HCT116 (cell line): ENCODE data around the gene PLSCR5. TPM values are rescaled to one million over a fixed set of nuclear protein-coding genes. Genes with fewer than 3 reads are reported as not detected.
A peak's percentile ranks its signal among the peaks of the same experiment; 100 is the strongest.

Experiments
- ATAC-seq: fragments of 200-7000 bp; cut with Tn5 transposase; 2 replicates; pipeline ENCODE4 v1.9.1; 2020; ENCODE audit warnings: mild to moderate bottlenecking, moderate library complexity
- BruUV-seq: library from RNA; stranded (reverse); fragments of 400-500 nt; replicated peaks from 2 replicates; lab custom pipeline; 2021; lab: Mats Ljungman, UMichigan
- CTCF ChIA-PET: fragments of 300-600 bp; sonication (Branson Sonifier 250); formaldehyde crosslinking; loops from one replicate; lab custom pipeline; 2021; ENCODE audit warnings: antibody characterized with exemption; lab: Charles Lee
- POLR2A ChIA-PET: fragments of 300-600, 350-600 bp; sonication (Branson Sonifier 250); formaldehyde crosslinking; loops from one replicate; lab custom pipeline; 2021; ENCODE audit warnings: antibody characterized with exemption; lab: Charles Lee
- RAD21 ChIA-PET, 2 experiments: fragments of 300-600 bp; sonication (Branson Sonifier 250); formaldehyde crosslinking; loops; one replicate each; lab custom pipeline; 2023; ENCODE audit warnings: low total read pairs in 2 of 2; ENCODE audit not compliant: uncharacterized antibody in 2 of 2, unreplicated experiment in 2 of 2, low non-redundant PET in 1 of 2; lab: Charles Lee
- DNase-seq: peaks from one replicate; pipeline ENCODE4 v3.0.0-alpha.2; 2010; ENCODE audit warnings: low read depth, low spot score
- H2AFZ ChIP-seq: fragments of 200-600 bp; shearing (Covaris generic), sonication (generic); 2 replicates; pipeline ENCODE4 v1.6.1; 2017; ENCODE audit warnings: low read depth, mixed run types, mixed read lengths, antibody characterized with exemption, low read length; ENCODE audit not compliant: poor library complexity, severe bottlenecking
- H3K27ac ChIP-seq: 2 replicates; pipeline ENCODE4 v1.5.1; 2012; ENCODE audit warnings: low read depth, low read length
- H3K27me3 ChIP-seq: fragments of 200-600 bp; sonication (generic); 2 replicates; pipeline ENCODE4 v1.6.1; 2016; ENCODE audit warnings: mixed run types, low read length, mixed read lengths; ENCODE audit not compliant: insufficient read depth
- H3K36me3 ChIP-seq, 2 experiments: fragments of 200-500 bp in 1 of 2; fragments of 200-600 bp in 1 of 2; sonication (Bioruptor generic) in 1 of 2; sonication (generic) in 1 of 2; 2 replicates each; pipeline versions ENCODE4 v1.5.1 to v1.6.1; 2014 to 2016; ENCODE audit warnings: low read length in 2 of 2, inconsistent platforms in 1 of 2, mixed read lengths in 1 of 2, mixed run types in 1 of 2; ENCODE audit not compliant: insufficient read depth in 2 of 2, control insufficient read depth in 1 of 2
- H3K4me1 ChIP-seq, 2 experiments: fragments of 200-600 bp in 1 of 2; sonication (generic) in 1 of 2; 2 replicates each; pipeline versions ENCODE4 v1.5.1 to v1.6.1; 2012 to 2017; ENCODE audit warnings: low read length in 2 of 2, inconsistent platforms in 1 of 2, mild to moderate bottlenecking in 1 of 2, mixed read lengths in 1 of 2, mixed run types in 1 of 2, moderate library complexity in 1 of 2; ENCODE audit not compliant: insufficient read depth in 2 of 2, control insufficient read depth in 1 of 2
- H3K4me2 ChIP-seq: fragments of 200-600 bp; sonication (generic); 2 replicates; pipeline ENCODE4 v1.6.1; 2017; ENCODE audit warnings: mixed run types, low read length, mixed read lengths
- H3K4me3 ChIP-seq, 2 experiments: fragments of 200-600 bp in 1 of 2; sonication (generic) in 1 of 2; replicated peaks in 1 of 2; 2 replicates each; pipeline ENCODE4 v1.5.1; 2011 to 2016; ENCODE audit warnings: low read length in 2 of 2, control low read depth in 1 of 2, low read depth in 1 of 2, mild to moderate bottlenecking in 1 of 2, mixed read lengths in 1 of 2, mixed run types in 1 of 2
- H3K79me2 ChIP-seq: fragments of 200-600 bp; sonication (generic); 2 replicates; pipeline ENCODE4 v1.6.1; 2017; ENCODE audit warnings: mild to moderate bottlenecking, mixed run types, low read length, moderate library complexity, mixed read lengths; ENCODE audit not compliant: insufficient read depth
- H3K9ac ChIP-seq: fragments of 200-600 bp; sonication (generic); 2 replicates; pipeline ENCODE4 v1.6.1; 2016; ENCODE audit warnings: low read length, mixed read lengths
- H3K9me2 ChIP-seq: fragments of 200-600 bp; sonication (generic), shearing (Covaris generic); 2 replicates; pipeline ENCODE4 v1.6.1; 2017; ENCODE audit warnings: mixed run types, mild to moderate bottlenecking, moderate library complexity; ENCODE audit not compliant: insufficient read depth
- H3K9me3 ChIP-seq, 2 experiments: fragments of 200-500 bp in 1 of 2; fragments of 200-600 bp in 1 of 2; sonication (Bioruptor generic) in 1 of 2; sonication (generic) in 1 of 2; 2 replicates each; pipeline ENCODE4 v1.6.1; 2014 to 2017; ENCODE audit warnings: low read length in 2 of 2, mixed read lengths in 2 of 2, inconsistent platforms in 1 of 2, low read depth in 1 of 2, mild to moderate bottlenecking in 1 of 2, mixed run types in 1 of 2, moderate library complexity in 1 of 2; ENCODE audit not compliant: control insufficient read depth in 1 of 2, insufficient read depth in 1 of 2
- H4K20me1 ChIP-seq: fragments of 200-600 bp; sonication (generic), shearing (Covaris generic); 2 replicates; pipeline ENCODE4 v1.6.1; 2017; ENCODE audit warnings: mixed run types, mild to moderate bottlenecking, moderate library complexity; ENCODE audit not compliant: insufficient read depth
- ATF3 ChIP-seq: IDR thresholded peaks from 2 replicates; pipeline ENCODE4 v1.6.1; 2012
- CEBPB ChIP-seq: IDR thresholded peaks from 2 replicates; pipeline ENCODE4 v1.6.1; 2012; ENCODE audit warnings: low read depth
- CTCF ChIP-seq, 3 experiments: fragments of 200-600 bp in 1 of 3; sonication (generic) in 1 of 3; IDR thresholded peaks in 2 of 3; conservative IDR thresholded peaks in 1 of 3; 2 replicates each; pipeline ENCODE4 v1.5.1; 2012 to 2017; ENCODE audit warnings: low read depth in 2 of 3, low read length in 2 of 3, antibody characterized with exemption in 1 of 3, borderline replicate concordance in 1 of 3, control low read depth in 1 of 3, mild to moderate bottlenecking in 1 of 3, mixed read lengths in 1 of 3, mixed run types in 1 of 3, moderate library complexity in 1 of 3; ENCODE audit not compliant: insufficient read depth in 1 of 3
- ELF1 ChIP-seq: IDR thresholded peaks from 2 replicates; pipeline ENCODE4 v1.6.1; 2012; ENCODE audit warnings: low read depth, borderline replicate concordance
- EZH2 ChIP-seq: fragments of 200-600 bp; sonication (generic); IDR thresholded peaks from 2 replicates; pipeline ENCODE4 v1.6.1; 2017; ENCODE audit warnings: antibody characterized with exemption, mixed run types
- FOSL1 ChIP-seq: IDR thresholded peaks from 2 replicates; pipeline ENCODE4 v1.6.1; 2012; ENCODE audit warnings: low read depth
- MAX ChIP-seq: IDR thresholded peaks from 2 replicates; pipeline ENCODE4 v1.6.1; 2012
- POLR2A ChIP-seq: IDR thresholded peaks from 2 replicates; pipeline ENCODE4 v1.7.0; 2011; ENCODE audit warnings: borderline replicate concordance; ENCODE audit not compliant: insufficient read depth, insufficient read length; ENCODE audit errors: extremely low read depth
- RAD21 ChIP-seq: IDR thresholded peaks from 2 replicates; pipeline ENCODE4 v1.6.1; 2012; ENCODE audit warnings: low read depth, mild to moderate bottlenecking
- SIN3A ChIP-seq: IDR thresholded peaks from 2 replicates; pipeline ENCODE4 v1.6.1; 2012; ENCODE audit warnings: low read depth
- SRF ChIP-seq: IDR thresholded peaks from 2 replicates; pipeline ENCODE4 v1.6.1; 2012; ENCODE audit warnings: low read depth
- YY1 ChIP-seq: IDR thresholded peaks from 2 replicates; pipeline ENCODE4 v1.6.1; 2011; ENCODE audit warnings: low read length, low read depth, moderate library complexity, mild to moderate bottlenecking; ENCODE audit not compliant: insufficient replicate concordance; ENCODE audit errors: extremely low read depth
- ZBTB33 ChIP-seq: IDR thresholded peaks from 2 replicates; pipeline ENCODE4 v1.6.1; 2011; ENCODE audit warnings: mild to moderate bottlenecking, low read length, moderate library complexity; ENCODE audit not compliant: insufficient replicate concordance; ENCODE audit errors: extremely low read depth
- intact Hi-C: fragments of 100-400 bp; cut with micrococcal nuclease; formaldehyde crosslinking; loops from 2 replicates; pipeline ENCODE4 v1.10.0; 2022
- total RNA-seq: library from RNA; stranded (reverse); gene quantifications from one replicate; pipeline ENCODE4 v1.2.1, GENCODE V29; 2021; ENCODE audit not compliant: unreplicated experiment

PLSCR5 gene
- total RNA-seq, 1 experiment from 2014 or later: not detected

- CTCF ChIA-PET: interaction anchor here (0.7 to 1.3 kb wide), 4 partner anchors 10 to 314 kb away, joined by 3 to 4 read pairs (median 3); no protein-coding TSS in a partner anchor
- intact Hi-C loops: loop anchor here (1.0 to 10.0 kb wide), 5 partner anchors 51 to 576 kb away; no protein-coding TSS in a partner anchor
- no peak for TF ChIP-seq ELF1
- TF ChIP-seq RAD21: peak; percentile 79
- TF ChIP-seq CTCF (IDR thresholded peaks at IDR 0.05 in 2 of 3, conservative IDR thresholded peaks at IDR 0.05 in 1 of 3; ENCODE audit: borderline replicate concordance in 1 of 3, insufficient read depth in 1 of 3, low read depth in 2 of 3, low read length in 2 of 3): peak; percentile 64 to 73 (median 64)
- POLR2A ChIA-PET: no interaction called here
- Histone ChIP-seq H3K9ac (no peak overlapping the region), H3K4me3 (no peak overlapping the region), H2AFZ (peak overlapping the region; percentile 47), H3K4me1 (no peaks in the 10 kb centered on the region), H3K27me3 (no peaks in the 10 kb centered on the region), H3K4me2 (no peak overlapping the region), H3K9me2 (no peaks in the 10 kb centered on the region), H3K79me2 (no peaks in the 10 kb centered on the region), H3K27ac (no peak overlapping the region), H4K20me1 (no peaks in the 10 kb centered on the region), H3K9me3 (no peaks in the 10 kb centered on the region), H3K36me3 (no peaks in the 10 kb centered on the region)
- RAD21 ChIA-PET: no interaction called here
- DNase-seq (peak; percentile 42), ATAC-seq (peak; percentile 85)
- no TSS peak for BruUV-seq
Observed at GRCh38 chr3:146640955-146641867, 36.1 kb upstream of the PLSCR5 start.

- no peaks in the 10 kb centered on the region for H4K20me1 ChIP-seq
- RAD21 ChIA-PET: no interaction called here
- no peak overlapping the region for H3K27ac ChIP-seq
- POLR2A ChIA-PET: no interaction called here
- H3K9me3 ChIP-seq: no peaks in the 10 kb centered on the region
- no peaks in the 10 kb centered on the region for H3K4me1 ChIP-seq
- H3K9ac ChIP-seq: no peak overlapping the region
- H3K79me2 ChIP-seq: no peaks in the 10 kb centered on the region
- no peaks in the 10 kb centered on the region for H3K27me3 ChIP-seq
- no peaks in the 10 kb centered on the region for H3K36me3 ChIP-seq
- H3K4me3 ChIP-seq: no peak overlapping the region
- BruUV-seq: no TSS peak
- H3K9me2 ChIP-seq: no peaks in the 10 kb centered on the region
- ATAC-seq (no peak), DNase-seq (no peak)
- H3K4me2 ChIP-seq: no peak overlapping the region
- TF ChIP-seq ATF3: no peak
- no peak for TF ChIP-seq MAX
- TF ChIP-seq ZBTB33: no peak
- no peak for TF ChIP-seq CEBPB
- no peak for TF ChIP-seq SRF
- no peak for TF ChIP-seq YY1
- TF ChIP-seq RAD21: no peak
- no peak for TF ChIP-seq SIN3A
- TF ChIP-seq FOSL1: no peak
- no peak for TF ChIP-seq POLR2A
- TF ChIP-seq EZH2: no peak
- CTCF ChIA-PET: interaction anchor here (0.9 to 1.3 kb wide), 2 partner anchors 70 to 313 kb away, joined by 3 read pairs; no protein-coding TSS in a partner anchor
- peak overlapping the region; percentile 47 for H2AFZ ChIP-seq
- intact Hi-C loops: loop anchor here (5.0 to 10.0 kb wide), 4 partner anchors 308 to 576 kb away; no protein-coding TSS in a partner anchor
Observed at GRCh38 chr3:146640361-146640760, 35.2 kb upstream of the PLSCR5 start.
